HepG2 (cell line): Measurements from ENCODE around the gene GGT1. TPM values are rescaled to one million over a fixed set of nuclear protein-coding genes. Genes with fewer than 3 reads are reported as not detected.

Experiments
- ARNT2 ChIP-seq: sonication (generic); formaldehyde crosslinking; IDR thresholded peaks from 2 replicates; pipeline ENCODE4 v1.8.0; 2022; ENCODE audit warnings: mild to moderate bottlenecking, low read depth, missing genetic modification reagents, moderate library complexity
- ATF7-NPFF ChIP-seq: sonication (generic); formaldehyde crosslinking; IDR thresholded peaks from 2 replicates; pipeline ENCODE4 v1.8.1; 2023; ENCODE audit warnings: mild to moderate bottlenecking, low read depth, missing genetic modification reagents, moderate library complexity
- BRD4 ChIP-seq: sonication (generic); formaldehyde crosslinking; IDR thresholded peaks from 2 replicates; pipeline ENCODE4 v1.4.0; 2020; ENCODE audit warnings: missing genetic modification reagents
- CHD4 ChIP-seq: fragments of 200-600 bp; sonication (generic); IDR thresholded peaks from 2 replicates; pipeline ENCODE4 v1.7.0; 2017; ENCODE audit warnings: mild to moderate bottlenecking, low read length, borderline replicate concordance
- GATA4 ChIP-seq: sonication (generic); IDR thresholded peaks from 2 replicates; pipeline ENCODE4 v1.6.1; 2016; ENCODE audit warnings: antibody characterized with exemption, low read depth, borderline replicate concordance
- MED1 ChIP-seq: sonication (generic); formaldehyde crosslinking; IDR thresholded peaks from 2 replicates; pipeline ENCODE4 v1.4.0; 2020; ENCODE audit warnings: missing genetic modification reagents
- NFIC ChIP-seq: IDR thresholded peaks from 2 replicates; pipeline ENCODE4 v1.6.1; 2012; ENCODE audit warnings: mild to moderate bottlenecking, low read length, inconsistent platforms
- YEATS2 ChIP-seq: sonication (generic); formaldehyde crosslinking; IDR thresholded peaks from 2 replicates; pipeline ENCODE4 v1.4.0; 2020; ENCODE audit warnings: missing genetic modification reagents, borderline replicate concordance
- YEATS4 ChIP-seq: sonication (generic); formaldehyde crosslinking; IDR thresholded peaks from 2 replicates; pipeline ENCODE4 v1.4.0; 2020; ENCODE audit warnings: missing genetic modification reagents, borderline replicate concordance
- ZBTB25 ChIP-seq: IDR thresholded peaks from 2 replicates; pipeline ENCODE4 v1.6.1; 2018; ENCODE audit warnings: missing genetic modification reagents
- ZNF256 ChIP-seq: sonication (generic); formaldehyde crosslinking; conservative IDR thresholded peaks from 2 replicates; pipeline ENCODE4 v1.4.0; 2020; ENCODE audit warnings: missing genetic modification reagents
- ZNF512B ChIP-seq: sonication (generic); formaldehyde crosslinking; IDR thresholded peaks from 2 replicates; pipeline ENCODE4 v1.5.1; 2020; ENCODE audit warnings: missing genetic modification reagents, mild to moderate bottlenecking, borderline replicate concordance
- ZNF609 ChIP-seq: sonication (generic); formaldehyde crosslinking; IDR thresholded peaks from 2 replicates; pipeline ENCODE4 v1.4.0; 2020; ENCODE audit warnings: mild to moderate bottlenecking, missing genetic modification reagents, borderline replicate concordance
- ZNF784 ChIP-seq: sonication (generic); formaldehyde crosslinking; IDR thresholded peaks from 2 replicates; pipeline ENCODE4 v1.5.1; 2020; ENCODE audit warnings: missing genetic modification reagents, mild to moderate bottlenecking, borderline replicate concordance
- polyA plus RNA-seq, 8 experiments: library from polyadenylated mRNA; depleted of rRNA in 3 of 8; stranded (reverse) in 7 of 8; unstranded in 1 of 8; fragments of >200 nt; fragmentation: Illumina TruSeq in 4 of 8; extraction: Trizol in 4 of 8; gene quantifications; 2 replicates each; pipeline versions ENCODE4 v1.2.1 to v1.2.3, GENCODE V29; 2011 to 2016; ENCODE audit warnings: low read depth in 4 of 8, missing spikeins in 1 of 8, mixed read lengths in 1 of 8; ENCODE audit not compliant: insufficient read depth in 1 of 8
- total RNA-seq, 5 experiments: library from RNA; depleted of rRNA; stranded (reverse); fragments of >200 nt; fragmentation: Illumina TruSeq; extraction: Trizol; gene quantifications; 2 replicates each; pipeline ENCODE4 v1.2.3, GENCODE V29; 2016; ENCODE audit warnings: low read depth in 1 of 5

The GGT1 gene
- total and polyA plus RNA-seq, 2 of the 13 experiments (the other 11 are each of a cell fraction or from before 2014, with no cell fraction given), result 29.9 to 103 TPM

- TF ChIP-seq ZNF512B (CRISPR knock-in tag), result no peak
- 0 out of 2 replicates have a peak, but pooled peaks have one; percentile 42 for TF ChIP-seq ZNF609 (CRISPR knock-in tag)
- TF ChIP-seq GATA4, result no peak
- TF ChIP-seq ZNF784 (CRISPR knock-in tag), result no peak
- 0 out of 2 replicates have a peak, but pooled peaks have one; percentile 78 for TF ChIP-seq BRD4 (CRISPR knock-in tag)
- peak; percentile 74; the same call in 1 of the 2 replicates for TF ChIP-seq ATF7-NPFF (CRISPR knock-in tag)
- TF ChIP-seq ARNT2, result peak; percentile 46; the same call in 1 of the 2 replicates
- no peak for TF ChIP-seq YEATS2 (CRISPR knock-in tag)
- TF ChIP-seq ZNF256, result no peak
- 0 out of 2 replicates have a peak, but pooled peaks have one; percentile 15 for TF ChIP-seq YEATS4 (CRISPR knock-in tag)
- no peak for TF ChIP-seq NFIC
- peak; percentile 23; the same call in 1 of the 2 replicates for TF ChIP-seq ZBTB25 (CRISPR knock-in tag)
- no peak; the same call in 1 of the 2 replicates for TF ChIP-seq MED1
- no peak for TF ChIP-seq CHD4
Observed at GRCh38 chr22:24554313-24555164, 48.5 kb upstream of the GGT1 start, which contains the start of gene GUCD1 (continued).
